ENCODE measurements around the gene IL1RL1. TPM values are rescaled to one million over a fixed set of nuclear protein-coding genes. Genes with fewer than 3 reads are reported as not detected.

Gene IL1RL1
- total RNA-seq, 1 donor from 2014 or later: not detected

DNA sequence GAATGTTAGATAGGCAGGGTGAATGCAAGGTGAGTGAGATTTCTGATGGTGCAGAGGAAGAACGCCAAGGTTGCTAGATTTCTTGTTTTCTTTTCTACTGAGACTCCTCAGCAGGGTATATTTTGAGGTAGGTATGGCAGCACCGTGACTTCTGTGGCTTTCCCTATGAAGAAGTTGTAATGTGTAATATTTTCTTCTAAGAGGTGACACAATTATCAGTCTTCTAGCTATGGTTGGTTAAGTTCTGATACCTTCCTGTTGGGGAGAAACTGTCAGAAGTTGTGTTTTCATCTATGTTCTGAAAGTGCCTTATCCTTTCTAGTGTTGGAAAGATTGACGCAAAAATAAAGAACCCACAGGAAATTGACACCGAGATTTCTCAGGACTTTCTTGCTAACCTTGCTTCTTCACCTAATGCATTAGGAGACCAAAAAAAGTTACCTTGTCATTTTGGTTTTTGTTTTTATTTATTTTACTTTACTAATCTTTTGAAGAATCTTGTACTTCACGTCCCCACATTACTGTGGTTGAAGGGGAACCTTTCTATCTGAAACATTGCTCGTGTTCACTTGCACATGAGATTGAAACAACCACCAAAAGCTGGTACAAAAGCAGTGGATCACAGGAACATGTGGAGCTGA is 56.1 kb downstream of the IL1RL1 start:
- Mint-ChIP-seq H3K4me1 (ENCODE audit: unreplicated experiment) (no peaks in the 10 kb centered on the region), H3K9me3 (ENCODE audit: unreplicated experiment) (peaks cover 20% of the 10 kb centered on the region), H3K27ac (ENCODE audit: unreplicated experiment) (no peak overlapping the region), H3K27me3 (ENCODE audit: unreplicated experiment) (peaks cover 24% of the 10 kb centered on the region), H3K4me3 (ENCODE audit: unreplicated experiment) (no peak overlapping the region), H3K36me3 (ENCODE audit: unreplicated experiment) (no peaks in the 10 kb centered on the region)
- TF ChIP-seq, protein P1, sequence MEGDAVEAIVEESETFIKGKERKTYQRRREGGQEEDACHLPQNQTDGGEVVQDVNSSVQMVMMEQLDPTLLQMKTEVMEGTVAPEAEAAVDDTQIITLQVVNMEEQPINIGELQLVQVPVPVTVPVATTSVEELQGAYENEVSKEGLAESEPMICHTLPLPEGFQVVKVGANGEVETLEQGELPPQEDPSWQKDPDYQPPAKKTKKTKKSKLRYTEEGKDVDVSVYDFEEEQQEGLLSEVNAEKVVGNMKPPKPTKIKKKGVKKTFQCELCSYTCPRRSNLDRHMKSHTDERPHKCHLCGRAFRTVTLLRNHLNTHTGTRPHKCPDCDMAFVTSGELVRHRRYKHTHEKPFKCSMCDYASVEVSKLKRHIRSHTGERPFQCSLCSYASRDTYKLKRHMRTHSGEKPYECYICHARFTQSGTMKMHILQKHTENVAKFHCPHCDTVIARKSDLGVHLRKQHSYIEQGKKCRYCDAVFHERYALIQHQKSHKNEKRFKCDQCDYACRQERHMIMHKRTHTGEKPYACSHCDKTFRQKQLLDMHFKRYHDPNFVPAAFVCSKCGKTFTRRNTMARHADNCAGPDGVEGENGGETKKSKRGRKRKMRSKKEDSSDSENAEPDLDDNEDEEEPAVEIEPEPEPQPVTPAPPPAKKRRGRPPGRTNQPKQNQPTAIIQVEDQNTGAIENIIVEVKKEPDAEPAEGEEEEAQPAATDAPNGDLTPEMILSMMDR (IDR thresholded peaks at IDR 0.05): no peak
- no peak for DNase-seq (ENCODE audit: extremely low spot score, unreplicated experiment)

DNA sequence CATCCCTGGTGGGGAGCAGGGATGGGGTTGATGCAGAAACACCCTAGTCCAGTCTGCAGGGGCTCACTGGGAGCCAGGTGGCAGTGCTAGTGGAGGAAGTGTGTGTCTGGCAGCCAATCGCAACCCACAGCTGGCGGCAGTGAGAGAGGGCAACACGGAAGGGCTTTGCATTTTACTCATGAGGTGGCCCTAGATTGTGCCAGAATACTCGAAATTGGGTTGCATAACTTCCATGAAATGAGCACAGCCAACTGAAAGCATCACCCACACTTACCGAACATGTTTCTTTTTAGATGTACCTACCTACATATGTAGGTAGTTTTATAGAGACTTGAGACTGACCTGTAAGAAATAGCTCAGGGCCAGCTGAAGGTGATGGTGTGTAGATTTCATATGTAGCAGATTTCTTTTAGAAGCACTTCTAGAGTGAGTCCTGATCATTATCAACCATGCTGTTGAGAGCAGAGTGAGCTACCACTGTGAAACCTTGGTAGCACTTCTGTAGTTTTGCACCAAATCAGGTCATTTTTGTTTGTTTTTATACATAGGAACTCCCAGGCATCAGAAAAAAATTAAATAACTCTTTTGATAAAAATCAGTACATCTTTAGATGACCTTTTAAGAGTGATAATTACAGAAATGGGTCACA is 57.2 kb downstream of the IL1RL1 start:
- H3K27me3 Mint-ChIP-seq (ENCODE audit: unreplicated experiment): peaks cover 17% of the 10 kb centered on the region
- no peak overlapping the region for H3K27ac Mint-ChIP-seq (ENCODE audit: unreplicated experiment)
- no peak for DNase-seq (ENCODE audit: extremely low spot score, unreplicated experiment)
- TF ChIP-seq, protein P1 (IDR thresholded peaks at IDR 0.05): no peak
- no peaks in the 10 kb centered on the region for H3K36me3 Mint-ChIP-seq (ENCODE audit: unreplicated experiment)
- H3K4me3 Mint-ChIP-seq (ENCODE audit: unreplicated experiment): no peak overlapping the region
- peaks cover 20% of the 10 kb centered on the region for H3K9me3 Mint-ChIP-seq (ENCODE audit: unreplicated experiment)
- no peaks in the 10 kb centered on the region for H3K4me1 Mint-ChIP-seq (ENCODE audit: unreplicated experiment)

DNA sequence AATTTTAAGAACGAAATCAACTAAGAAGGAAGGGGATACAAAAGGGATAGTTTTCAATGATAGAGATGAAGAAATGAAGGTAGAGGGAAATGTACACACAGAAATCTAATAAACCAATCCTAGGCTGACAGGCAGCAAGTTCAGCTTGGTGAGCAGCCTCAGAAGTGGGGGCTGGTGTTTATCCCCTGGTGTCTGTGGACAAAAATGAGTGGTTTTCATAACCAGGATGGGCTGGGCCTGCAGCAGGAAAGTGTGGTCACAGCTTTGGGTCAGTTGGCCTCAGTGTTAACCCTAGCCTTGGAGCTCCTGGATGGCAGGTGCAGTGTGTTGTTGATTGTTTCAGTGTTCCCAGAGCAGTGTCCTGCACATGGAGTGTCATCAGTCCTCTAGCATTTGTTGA is 58.5 kb downstream of the IL1RL1 start:
- TF ChIP-seq, protein P1 (IDR thresholded peaks at IDR 0.05): no peak
- no peak overlapping the region for H3K27ac Mint-ChIP-seq (ENCODE audit: unreplicated experiment)
- no peak overlapping the region for H3K4me3 Mint-ChIP-seq (ENCODE audit: unreplicated experiment)
- no peaks in the 10 kb centered on the region for H3K36me3 Mint-ChIP-seq (ENCODE audit: unreplicated experiment)
- no peaks in the 10 kb centered on the region for H3K4me1 Mint-ChIP-seq (ENCODE audit: unreplicated experiment)
- no peak for DNase-seq (ENCODE audit: extremely low spot score, unreplicated experiment)
- H3K27me3 Mint-ChIP-seq (ENCODE audit: unreplicated experiment): peaks cover 17% of the 10 kb centered on the region
- H3K9me3 Mint-ChIP-seq (ENCODE audit: unreplicated experiment): peaks cover 20% of the 10 kb centered on the region

DNA sequence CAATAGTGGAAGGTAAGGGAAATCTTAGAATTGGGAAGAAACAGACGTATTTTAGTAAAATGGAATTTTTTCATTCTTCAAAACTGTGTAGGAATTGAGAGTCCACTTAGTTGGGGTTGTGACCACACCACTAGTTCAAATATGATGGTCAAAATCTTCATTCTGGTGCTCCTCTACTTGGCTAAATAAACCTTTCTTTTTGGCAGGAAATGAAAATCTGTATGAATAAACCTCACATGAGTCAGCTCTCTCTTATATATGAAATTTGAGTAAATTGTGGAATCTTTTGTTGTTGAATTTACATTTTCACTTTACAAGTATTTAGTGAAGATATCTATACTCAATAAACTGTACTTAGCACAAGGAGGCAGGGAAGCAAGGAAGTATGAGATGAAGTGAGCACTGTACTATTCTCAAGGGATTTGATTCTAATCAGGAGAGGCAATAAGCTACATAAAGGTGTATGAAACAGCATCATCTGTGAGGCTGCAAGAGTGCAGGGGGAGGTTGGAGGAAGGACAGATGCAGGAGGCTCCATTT is 64.8 kb downstream of the IL1RL1 start:
- TF ChIP-seq, protein P1 (IDR thresholded peaks at IDR 0.05): no peak
- Mint-ChIP-seq H3K27ac (ENCODE audit: unreplicated experiment) (no peak overlapping the region), H3K27me3 (ENCODE audit: unreplicated experiment) (peaks cover 8% of the 10 kb centered on the region), H3K9me3 (ENCODE audit: unreplicated experiment) (no peaks in the 10 kb centered on the region), H3K36me3 (ENCODE audit: unreplicated experiment) (no peaks in the 10 kb centered on the region), H3K4me3 (ENCODE audit: unreplicated experiment) (no peak overlapping the region), H3K4me1 (ENCODE audit: unreplicated experiment) (no peaks in the 10 kb centered on the region)
- DNase-seq (ENCODE audit: extremely low spot score, unreplicated experiment): no peak

DNA sequence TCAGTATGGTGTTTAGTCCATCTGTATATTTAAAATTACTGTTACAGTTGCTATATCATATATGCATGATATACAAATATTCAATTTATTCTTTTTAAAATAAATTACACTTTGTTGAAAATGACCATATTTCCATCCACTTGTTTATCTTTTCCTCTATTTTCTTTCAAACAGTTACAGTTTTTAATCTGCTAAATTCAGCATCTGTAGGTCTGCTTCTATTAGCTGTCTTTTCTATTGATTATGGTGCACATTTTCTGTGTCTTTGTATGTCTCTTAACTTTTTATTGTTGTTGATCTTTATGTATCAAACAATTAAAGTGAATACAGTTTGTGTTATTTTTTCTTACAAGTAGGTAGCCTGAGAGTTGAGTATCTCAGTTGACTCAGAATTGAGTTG is 72.4 kb downstream of the IL1RL1 start:
- H3K27ac Mint-ChIP-seq (ENCODE audit: unreplicated experiment): no peak overlapping the region
- TF ChIP-seq, protein P1 (IDR thresholded peaks at IDR 0.05): no peak
- H3K27me3 Mint-ChIP-seq (ENCODE audit: unreplicated experiment): peaks cover 8% of the 10 kb centered on the region
- no peak for DNase-seq (ENCODE audit: extremely low spot score, unreplicated experiment)
- H3K4me3 Mint-ChIP-seq (ENCODE audit: unreplicated experiment): no peak overlapping the region
- peaks cover 20% of the 10 kb centered on the region for H3K9me3 Mint-ChIP-seq (ENCODE audit: unreplicated experiment)
- H3K36me3 Mint-ChIP-seq (ENCODE audit: unreplicated experiment): no peaks in the 10 kb centered on the region
- no peaks in the 10 kb centered on the region for H3K4me1 Mint-ChIP-seq (ENCODE audit: unreplicated experiment)

Data from osteocyte (in vitro differentiated cells).